ENCODE results near the gene RGSL1.

Gene RGSL1

GRCh38 chr1:182413969-182414368 lies 36.0 kb upstream of the RGSL1 start:
- no peak for TF ChIP-seq CTCF (IDR thresholded peaks at IDR 0.05)
- Histone ChIP-seq H3K36me3 (no peaks in the 10 kb centered on the region), H3K27me3 (peaks cover 0 to 6% of the 10 kb centered on the region in 2 donors), H3K9me3 (no peaks in the 10 kb centered on the region), H3K27ac (no peak overlapping the region), H3K4me1 (peaks cover 0 to 17% (median 12%) of the 10 kb centered on the region in 4 donors), H3K4me3 (no peak overlapping the region)
- DNase-seq: no peak
- intact Hi-C loops (cut with DNase I; ENCODE audit: low total_unique reads): no loop called here

GRCh38 chr1:182415789-182416188 lies 34.2 kb upstream of the RGSL1 start:
- Histone ChIP-seq H3K36me3 (no peaks in the 10 kb centered on the region), H3K27me3 (peaks cover 0 to 6% of the 10 kb centered on the region in 2 donors), H3K27ac (no peak overlapping the region), H3K4me3 (no peak overlapping the region), H3K4me1 (peaks cover 0 to 4% (median 1%) of the 10 kb centered on the region in 4 donors), H3K9me3 (no peaks in the 10 kb centered on the region)
- intact Hi-C loops (cut with DNase I; ENCODE audit: low total_unique reads): no loop called here
- no peak for DNase-seq
- TF ChIP-seq CTCF (IDR thresholded peaks at IDR 0.05): no peak

GRCh38 chr1:182426442-182427430 lies 23.2 kb upstream of the RGSL1 start:
- no peak for TF ChIP-seq CTCF (IDR thresholded peaks at IDR 0.05)
- no peak overlapping the region for H3K27ac ChIP-seq
- DNase-seq: no peak
- H3K27me3 ChIP-seq: no peaks in the 10 kb centered on the region
- intact Hi-C loops (cut with DNase I; ENCODE audit: low total_unique reads): no loop called here
- no peak overlapping the region for H3K4me3 ChIP-seq
- no peaks in the 10 kb centered on the region for H3K36me3 ChIP-seq
- H3K9me3 ChIP-seq: no peaks in the 10 kb centered on the region
- H3K4me1 ChIP-seq: no peaks in the 10 kb centered on the region

- no peaks in the 10 kb centered on the region for H3K4me1 ChIP-seq
Measured at GRCh38 chr1:182428043-182428442, 21.9 kb upstream of the RGSL1 start.

More at GRCh38 chr1:182428043-182428442, 21.9 kb upstream of the RGSL1 start:
- no peak for DNase-seq
- no peak overlapping the region for H3K4me3 ChIP-seq
- no peak for TF ChIP-seq CTCF (IDR thresholded peaks at IDR 0.05)
- no peak overlapping the region for H3K27ac ChIP-seq
- intact Hi-C loops (cut with DNase I; ENCODE audit: low total_unique reads): no loop called here
- H3K27me3 ChIP-seq: no peaks in the 10 kb centered on the region
- H3K36me3 ChIP-seq: no peaks in the 10 kb centered on the region
- no peaks in the 10 kb centered on the region for H3K9me3 ChIP-seq
